Esophagus (tissue), 2 donors: Measurements from ENCODE around the gene RSPH10B2. TPM values are rescaled to one million over a fixed set of nuclear protein-coding genes. Genes with fewer than 3 reads are reported as not detected.
"Not testable (repeated sequence)": the region's sequence is repeated elsewhere in the genome, so short reads cannot be mapped to it uniquely, and the experiment has no call there.

ENCODE experiments used
- H3K27ac ChIP-seq, 2 donors: one replicate each; pipeline ENCODE4 v1.5.1; 2013; ENCODE audit warnings: low read depth in 2 of 2, mild to moderate bottlenecking in 2 of 2, inconsistent platforms in 1 of 2, low read length in 1 of 2, moderate library complexity in 1 of 2
- H3K27me3 ChIP-seq, 2 donors: one replicate each; pipeline ENCODE4 v1.6.1; 2013; ENCODE audit warnings: low read length in 2 of 2, control low read depth in 1 of 2, mild to moderate bottlenecking in 1 of 2; ENCODE audit not compliant: insufficient read depth in 2 of 2, control insufficient read depth in 1 of 2
- H3K36me3 ChIP-seq, 2 donors: one replicate each; pipeline ENCODE4 v1.6.1; 2013; ENCODE audit warnings: low read length in 1 of 2; ENCODE audit not compliant: control insufficient read depth in 2 of 2, insufficient read depth in 2 of 2
- H3K4me1 ChIP-seq, 2 donors: one replicate each; pipeline ENCODE4 v1.6.1; 2013; ENCODE audit warnings: low read length in 1 of 2; ENCODE audit not compliant: control insufficient read depth in 2 of 2, insufficient read depth in 2 of 2
- H3K4me3 ChIP-seq, 2 donors: one replicate each; pipeline ENCODE4 v1.5.1; 2013; ENCODE audit warnings: low read length in 2 of 2, mild to moderate bottlenecking in 2 of 2, low read depth in 1 of 2, moderate library complexity in 1 of 2
- H3K9me3 ChIP-seq, 2 donors: one replicate each; pipeline ENCODE4 v1.6.1; 2013; ENCODE audit warnings: mild to moderate bottlenecking in 2 of 2, low read depth in 1 of 2, low read length in 1 of 2, moderate library complexity in 1 of 2; ENCODE audit not compliant: control insufficient read depth in 2 of 2, insufficient read depth in 1 of 2
- WGBS, 2 donors: extraction: QIAGEN DNeasy Blood & Tissue Kit; methylation state at CpG; one replicate each; pipeline ENCODE4 v1.1.7; 2013; 5-methylcytosine and 5-hydroxymethylcytosine counted together
- polyA plus RNA-seq, 2 donors: library from polyadenylated mRNA; stranded (reverse); fragments of 200-250 nt; gene quantifications; one replicate each; pipeline ENCODE4 v1.2.3, GENCODE V29; 2013
- donor health status: healthy with polysubstance abuse.
- donor health status: Bipolar disorder and iron deficiency.

RSPH10B2 gene
- polyA plus RNA-seq, 2 donors: 0.04 to 0.10 TPM

GRCh38 chr7:6831018-6831725, 77.3 kb downstream of the RSPH10B2 start:
- WGBS, 2 donors: 73 to 76% methylated on average over 7 of the region's 7 CpGs
- Histone ChIP-seq H3K9me3 (no peaks in the 10 kb centered on the region), H3K36me3 (no peaks in the 10 kb centered on the region), H3K4me1 (no peaks in the 10 kb centered on the region), H3K27me3 (no peaks in the 10 kb centered on the region), H3K4me3 (no peak overlapping the region), H3K27ac (no peak overlapping the region)

- Histone ChIP-seq H3K27ac (no peak overlapping the region), H3K9me3 (no peaks in the 10 kb centered on the region), H3K4me1 (no peaks in the 10 kb centered on the region), H3K36me3 (no peaks in the 10 kb centered on the region), H3K4me3 (no peak overlapping the region), H3K27me3 (no peaks in the 10 kb centered on the region)
- 83 to 89% methylated on average over 6 of the region's 6 CpGs for WGBS, 2 donors
Observed at GRCh38 chr7:6833636-6834035, 79.7 kb downstream of the RSPH10B2 start.

GRCh38 chr7:6835521-6835920, 81.6 kb downstream of the RSPH10B2 start:
- not testable (repeated sequence) for H3K36me3 ChIP-seq, H3K4me3 ChIP-seq, H3K4me1 ChIP-seq, H3K9me3 ChIP-seq, H3K27ac ChIP-seq, H3K27me3 ChIP-seq
- 54 to 59% methylated on average over 3 of the region's 3 CpGs for WGBS, 2 donors

GRCh38 chr7:6837081-6837480, 83.2 kb downstream of the RSPH10B2 start:
- not testable (repeated sequence) for H3K4me3 ChIP-seq, H3K27ac ChIP-seq, H3K27me3 ChIP-seq, H3K36me3 ChIP-seq, H3K9me3 ChIP-seq, H3K4me1 ChIP-seq
- WGBS, 2 donors: 78 to 81% methylated on average over 10 of the region's 10 CpGs

GRCh38 chr7:6842278-6842921, 88.5 kb downstream of the RSPH10B2 start:
- not testable (repeated sequence) for H3K9me3 ChIP-seq, H3K27me3 ChIP-seq, H3K36me3 ChIP-seq, H3K4me3 ChIP-seq, H3K4me1 ChIP-seq
- 46 to 49% methylated on average over 20 of the region's 20 CpGs for WGBS, 2 donors
- H3K27ac ChIP-seq: peak overlapping the region; percentile 31 to 55

- not testable (repeated sequence) for H3K27me3 ChIP-seq, H3K4me1 ChIP-seq, H3K36me3 ChIP-seq, H3K9me3 ChIP-seq, H3K27ac ChIP-seq, H3K4me3 ChIP-seq
- 13 to 37% methylated on average over 5 of the region's 5 CpGs for WGBS, 2 donors
Observed at GRCh38 chr7:6843092-6843491, 89.2 kb downstream of the RSPH10B2 start.

GRCh38 chr7:6843654-6844053, 89.8 kb downstream of the RSPH10B2 start:
- not testable (repeated sequence) for H3K4me3 ChIP-seq, H3K27me3 ChIP-seq, H3K36me3 ChIP-seq, H3K9me3 ChIP-seq, H3K4me1 ChIP-seq, H3K27ac ChIP-seq
- 56 to 68% methylated on average over 6 of the region's 6 CpGs for WGBS, 2 donors

GRCh38 chr7:6845971-6846449, 92.1 kb downstream of the RSPH10B2 start:
- H3K4me3 ChIP-seq, H3K27ac ChIP-seq, H3K36me3 ChIP-seq, H3K27me3 ChIP-seq, H3K9me3 ChIP-seq, H3K4me1 ChIP-seq: not testable (repeated sequence)
- 47 to 62% methylated on average over 16 of the region's 16 CpGs for WGBS, 2 donors

- H3K4me1 ChIP-seq, H3K27ac ChIP-seq, H3K36me3 ChIP-seq, H3K4me3 ChIP-seq, H3K27me3 ChIP-seq, H3K9me3 ChIP-seq: not testable (repeated sequence)
- WGBS, 2 donors: 89% methylated on average over 18 of the region's 18 CpGs
Observed at GRCh38 chr7:6847751-6848150, 93.8 kb downstream of the RSPH10B2 start.
